ENCODE measurements around the gene OR2T1.
"Not testable (repeated sequence)": the region's sequence is repeated elsewhere in the genome, so short reads cannot be mapped to it uniquely, and the experiment has no call there.

The OR2T1 gene

GRCh38 chr1:248434913-248435312, 32.1 kb downstream of the OR2T1 start:
- not testable (repeated sequence) for DNase-seq (ENCODE audit: low read depth)

- not testable (repeated sequence) for DNase-seq (ENCODE audit: low read depth)
Observed at GRCh38 chr1:248436303-248436702, 33.5 kb downstream of the OR2T1 start.

DNA sequence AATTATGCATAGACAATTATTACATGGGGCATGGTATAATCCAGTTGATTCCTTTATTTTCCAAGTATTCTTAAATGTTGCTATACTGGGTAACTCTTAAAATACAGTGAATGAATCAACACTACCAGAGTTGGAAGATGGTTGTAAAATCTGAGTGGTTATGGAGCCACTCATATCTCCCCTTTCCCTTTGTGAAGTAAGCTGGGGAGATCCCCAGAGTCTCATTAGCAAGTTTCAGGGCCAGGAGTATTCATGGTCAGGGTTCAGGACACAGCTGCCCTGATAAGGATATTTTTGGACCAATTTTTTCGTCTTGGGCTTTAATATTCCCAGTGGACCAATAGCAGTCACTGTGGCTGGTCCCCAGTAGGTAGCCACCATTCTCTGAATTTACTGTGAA, 35.8 kb downstream of the OR2T1 start:
- DNase-seq (ENCODE audit: low read depth), result not testable (repeated sequence)

DNA sequence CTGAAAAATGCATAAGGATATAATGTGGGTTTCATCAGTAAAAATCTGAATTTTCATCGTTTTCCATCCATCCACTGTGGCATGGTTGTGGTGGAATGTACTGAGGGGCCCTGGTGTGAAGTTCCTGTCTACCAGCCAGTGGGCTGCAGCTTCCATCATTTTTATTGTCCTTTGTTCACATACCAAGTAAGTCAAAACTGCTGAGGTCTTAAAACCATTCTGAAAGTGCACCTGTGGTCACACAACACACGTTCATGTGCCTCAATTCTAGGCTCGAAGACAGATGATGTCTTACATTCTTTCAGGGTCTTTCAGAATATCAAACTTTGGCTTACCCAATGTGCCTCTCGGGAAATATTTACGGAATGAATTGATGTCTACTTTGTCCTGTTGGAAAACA, 36.4 kb downstream of the OR2T1 start:
- DNase-seq (ENCODE audit: low read depth), result not testable (repeated sequence)

- not testable (repeated sequence) for DNase-seq (ENCODE audit: low read depth)
Observed at GRCh38 chr1:248442500-248443277, 39.8 kb downstream of the OR2T1 start.

GRCh38 chr1:248444603-248445002, 41.8 kb downstream of the OR2T1 start:
- DNase-seq (ENCODE audit: low read depth), result not testable (repeated sequence)

DNA sequence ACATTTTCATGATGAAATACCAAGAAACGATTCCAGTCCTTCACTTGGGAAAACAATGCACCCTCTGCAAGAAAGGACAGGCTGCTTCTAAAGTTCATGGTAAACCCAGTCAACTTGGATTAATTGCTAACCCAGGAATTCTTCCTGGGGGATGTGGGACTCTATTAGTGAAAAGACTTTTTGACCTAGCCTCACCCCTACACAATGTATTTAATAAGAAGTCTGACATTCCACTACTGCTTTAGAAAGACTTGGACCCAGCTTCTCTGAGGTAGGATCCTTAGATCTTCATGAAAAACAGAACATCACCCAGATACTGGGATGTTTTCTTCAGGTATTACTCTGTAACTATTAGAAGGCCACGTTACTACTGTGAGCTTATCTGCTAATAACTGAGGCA, 42.6 kb downstream of the OR2T1 start, which contains the start of gene OR2T2:
Gene OR2T2 (plus strand): TSS at position 239 of the 400 bp plus-strand sequence. CDS start 7,161 bp downstream, outside the sequence.
- not testable (repeated sequence) for DNase-seq (ENCODE audit: low read depth)

DNA sequence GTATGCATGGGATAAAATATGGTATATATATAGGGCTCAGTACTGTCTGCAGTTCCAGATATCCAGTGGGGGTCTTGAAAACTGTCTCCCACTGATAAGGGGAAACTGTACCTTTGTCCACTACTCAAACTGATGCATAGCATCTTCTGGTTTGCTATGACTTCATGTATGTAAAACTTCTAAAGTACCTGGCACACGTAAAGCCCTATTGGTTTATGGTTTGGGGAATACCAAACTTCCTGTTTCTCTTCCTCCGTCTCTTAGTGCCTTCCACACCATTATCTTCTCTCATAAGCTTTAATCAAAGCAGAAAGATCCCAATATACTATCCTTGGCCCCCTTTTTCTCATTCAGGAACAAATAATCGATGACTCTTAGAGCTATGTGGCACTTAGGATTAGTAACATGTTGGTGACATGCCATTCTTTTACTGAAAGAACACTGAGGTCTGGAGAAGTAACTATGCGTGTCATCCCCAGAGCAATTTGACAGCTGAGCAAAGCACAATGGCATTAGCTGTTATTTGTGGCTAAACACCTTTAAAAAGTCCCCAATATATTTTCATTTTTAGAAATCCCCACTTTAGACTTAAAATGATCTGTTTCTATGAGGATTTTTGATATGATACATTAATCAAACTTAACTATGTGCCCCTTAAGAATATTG, 45.7 kb downstream of the OR2T1 start:
- DNase-seq (ENCODE audit: low read depth), result not testable (repeated sequence)

DNA sequence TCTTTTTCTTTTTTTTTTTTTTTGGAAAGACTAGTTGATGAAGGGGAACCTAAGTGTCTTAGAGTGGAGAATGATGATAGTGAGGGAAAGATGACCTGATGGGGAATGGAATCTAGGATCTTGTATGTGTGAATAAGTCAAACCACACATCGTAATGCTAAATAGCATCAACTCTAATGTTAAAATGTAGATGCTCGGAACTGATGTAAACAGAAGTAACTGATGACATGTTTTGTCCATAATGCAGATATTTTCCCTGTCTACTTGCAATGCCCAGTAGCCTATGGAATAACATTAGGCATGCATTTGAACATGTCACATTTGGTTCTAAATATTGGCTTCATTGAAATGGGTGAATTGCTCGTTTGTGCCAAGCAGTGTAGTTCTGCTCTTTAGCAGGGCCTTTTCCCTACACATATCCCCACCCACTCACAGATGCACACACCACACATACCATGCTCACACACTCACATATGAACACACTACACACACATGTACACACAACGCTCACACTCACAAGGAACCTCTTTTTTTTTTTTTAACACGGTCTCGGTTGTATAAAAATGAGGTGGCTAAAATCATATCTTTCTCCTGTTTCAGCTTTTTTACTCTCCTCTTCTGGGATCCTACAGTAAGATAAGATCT, 47.1 kb downstream of the OR2T1 start:
- DNase-seq (ENCODE audit: low read depth), result not testable (repeated sequence)

DNA sequence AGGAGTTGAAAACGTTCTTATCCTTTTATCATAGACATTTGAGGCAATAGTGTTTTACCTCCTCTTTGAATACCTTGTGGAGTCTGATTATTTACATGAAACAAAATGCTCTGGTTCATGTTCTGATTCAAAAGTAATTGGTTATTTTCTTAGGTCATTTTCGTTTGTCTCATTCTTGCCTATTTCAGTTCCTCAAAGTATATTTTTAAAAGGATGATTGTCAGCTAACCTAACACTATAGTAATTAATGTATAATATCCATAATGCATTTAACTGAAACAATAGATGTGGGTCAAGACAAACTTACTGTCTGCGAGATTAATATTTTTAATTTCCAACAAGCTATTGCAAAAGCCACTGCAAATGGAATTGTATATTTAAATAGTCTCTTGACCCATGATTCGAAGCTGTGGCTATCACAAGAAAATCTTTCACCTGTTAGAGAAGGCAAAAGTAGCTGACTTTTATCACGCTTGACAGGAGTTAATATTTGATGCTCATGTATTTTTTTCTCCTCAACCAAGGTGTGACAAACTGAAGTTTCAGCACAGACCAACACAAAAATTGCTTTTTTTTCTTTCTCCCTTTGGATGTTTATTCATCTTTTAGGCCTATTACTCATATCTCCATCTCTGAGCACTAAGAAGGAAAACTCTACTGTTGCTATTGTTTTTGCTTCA, 47.8 kb downstream of the OR2T1 start:
- DNase-seq (ENCODE audit: low read depth), result not testable (repeated sequence)

DNA sequence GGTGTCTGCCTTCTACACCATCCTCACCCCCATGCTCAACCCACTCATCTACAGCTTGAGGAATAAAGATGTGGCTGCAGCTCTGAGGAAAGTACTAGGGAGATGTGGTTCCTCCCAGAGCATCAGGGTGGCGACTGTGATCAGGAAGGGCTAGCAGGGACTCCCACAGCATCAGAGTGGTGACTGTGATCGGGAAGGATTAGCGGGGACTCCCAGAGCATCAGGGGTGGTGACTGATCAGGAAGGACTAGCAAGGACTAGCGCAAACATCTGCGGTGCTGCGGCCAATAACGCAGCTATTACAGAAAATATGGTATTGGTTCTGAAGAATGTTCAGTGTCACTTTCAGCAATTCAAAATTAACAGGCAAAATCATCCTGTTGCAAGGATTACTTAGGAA, 50.8 kb downstream of the OR2T1 start:
- DNase-seq (ENCODE audit: low read depth), result not testable (repeated sequence)

GRCh38 chr1:248455045-248455444, 52.2 kb downstream of the OR2T1 start:
- DNase-seq (ENCODE audit: low read depth), result not testable (repeated sequence)

GRCh38 chr1:248456635-248457034, 53.8 kb downstream of the OR2T1 start:
- DNase-seq (ENCODE audit: low read depth), result not testable (repeated sequence)

All from activated T-cell treated with anti-CD3 and anti-CD28 coated beads for 48 hours (primary cell).